ENCODE results near the gene OCIAD2. TPM values are rescaled to one million over a fixed set of nuclear protein-coding genes. Genes with fewer than 3 reads are reported as not detected.
"Not testable (repeated sequence)": the region's sequence is repeated elsewhere in the genome, so short reads cannot be mapped to it uniquely, and the experiment has no call there.

OCIAD2 gene
- total and polyA plus RNA-seq, 2 of the 4 experiments (the other 2 are of a cell fraction): 16.5 to 21.4 TPM

DNA sequence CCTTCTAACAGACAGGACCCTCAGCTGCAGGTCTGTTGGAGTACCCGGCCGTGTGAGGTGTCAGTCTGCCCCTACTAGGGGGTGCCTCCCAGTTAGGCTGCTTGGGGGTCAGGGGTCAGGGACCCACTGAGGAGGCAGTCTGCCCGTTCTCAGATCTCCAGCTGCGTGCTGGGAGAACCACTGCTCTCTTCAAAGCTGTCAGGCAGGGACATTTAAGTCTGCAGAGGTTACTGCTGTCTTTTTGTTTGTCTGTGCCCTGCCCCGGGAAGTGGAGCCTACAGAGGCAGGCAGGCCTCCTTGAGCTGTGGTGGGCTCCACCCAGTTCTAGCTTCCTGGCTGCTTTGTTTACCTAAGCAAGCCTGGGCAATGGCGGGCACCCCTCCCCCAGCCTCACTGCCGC is 16.5 kb upstream of the OCIAD2 start:
- H3K27ac ChIP-seq (ENCODE audit: insufficient read depth, low read length); H2BK15ac ChIP-seq (ENCODE audit: low read depth, low read length); H4K5ac ChIP-seq (ENCODE audit: low read depth, low read length); H3K36me3 ChIP-seq (ENCODE audit: control insufficient read depth, insufficient read depth, low read length); POLR2A ChIA-PET (ENCODE audit: unreplicated experiment); H2BK5ac ChIP-seq (ENCODE audit: low read depth, low read length, poor library complexity, severe bottlenecking); H2BK120ac ChIP-seq (ENCODE audit: low read depth, low read length); H3K9ac ChIP-seq (ENCODE audit: low read depth, low read length); CTCF ChIA-PET; H2AK5ac ChIP-seq (ENCODE audit: low read depth, low read length); H2AK9ac ChIP-seq (replicated peaks; ENCODE audit: low read depth, low read length, poor library complexity); ATAC-seq (ENCODE audit: low read depth); H4K8ac ChIP-seq (ENCODE audit: low read depth in 2 of 2, low read length in 2 of 2); H2AFZ ChIP-seq (replicated peaks; ENCODE audit: low read length, poor library complexity); dilution Hi-C loops (cut with HindIII; ENCODE audit: low sequenced_read_pairs, unreplicated experiment); H3K4ac ChIP-seq (ENCODE audit: low read depth, low read length); H3K4me2 ChIP-seq (ENCODE audit: low read depth, low read length); H3K14ac ChIP-seq (replicated peaks; ENCODE audit: low read depth, low read length); H3K9me3 ChIP-seq (ENCODE audit: control insufficient read depth, insufficient read depth, low read length); H3K4me3 ChIP-seq (ENCODE audit: insufficient read depth, low read depth, low read length); H3K23ac ChIP-seq (ENCODE audit: low read depth, low read length); in situ Hi-C loops (cut with MboI; ENCODE audit: low sequenced_read_pairs); H3K18ac ChIP-seq (ENCODE audit: low read depth, low read length); H3K79me1 ChIP-seq (ENCODE audit: low read depth in 1 of 2, low read length in 2 of 2); H4K91ac ChIP-seq (ENCODE audit: insufficient read depth, low read depth, low read length); H3K9me1 ChIP-seq (ENCODE audit: insufficient read depth, low read length); H3K56ac ChIP-seq (ENCODE audit: extremely low read depth, insufficient read depth, low read length); DNase-seq; BruUV-seq (replicated peaks); H4K20me1 ChIP-seq (ENCODE audit: insufficient read depth, low read length); H2BK20ac ChIP-seq (ENCODE audit: low read depth, low read length); H3K4me1 ChIP-seq (ENCODE audit: control insufficient read depth, insufficient read depth, low read length); H3K27me3 ChIP-seq (ENCODE audit: control insufficient read depth, insufficient read depth, low read length): not testable (repeated sequence)
- intact Hi-C loops (cut with micrococcal nuclease): loop anchor here (5.0 kb wide), 1 partner anchor 741 kb away; no protein-coding TSS in a partner anchor
- no CpG with 5 or more reads among the region's 7 CpGs for WGBS, 2 experiments (ENCODE audit: extremely low coverage in 2 of 2, insufficient read length in 1 of 2)
